Measurements from ENCODE around the gene POLR1A. TPM values are rescaled to one million over a fixed set of nuclear protein-coding genes. Genes with fewer than 3 reads are reported as not detected.
A peak's percentile ranks its signal among the peaks of the same experiment; 100 is the strongest.

Gene POLR1A
- total RNA-seq, 1 experiment from 2014 or later: 47.5 TPM

- TF ChIP-seq NR1H2 (CRISPR knock-in tag; IDR thresholded peaks at IDR 0.05): no peak
- H3K27me3 Mint-ChIP-seq (ENCODE audit: low read depth): no peaks in the 10 kb centered on the region
- no peak overlapping the region for H3K27ac Mint-ChIP-seq
- DNase-seq (ENCODE audit: low spot score) (no peak), ATAC-seq (no peak)
- H3K9me3 Mint-ChIP-seq: no peaks in the 10 kb centered on the region
- ChIA-PET POLR2A (no interaction called here), CTCF (interaction anchor here (1.4 kb wide), 1 partner anchor 308 kb away, joined by 3 read pairs; no protein-coding TSS in a partner anchor)
- peaks cover 20% of the 10 kb centered on the region for H3K4me1 Mint-ChIP-seq
- no peak overlapping the region for H3K4me3 Mint-ChIP-seq
- H3K36me3 Mint-ChIP-seq: peaks cover 94% of the 10 kb centered on the region
These were observed 30.0 kb upstream of the POLR1A start for GRCh38 chr2:86135653-86136052.

- H3K27ac Mint-ChIP-seq: peak overlapping the region; percentile 63; the same call in 1 of the 2 replicates
- H3K27me3 Mint-ChIP-seq (ENCODE audit: low read depth): no peaks in the 10 kb centered on the region
- TF ChIP-seq FOXP4 (CRISPR knock-in tag; IDR thresholded peaks at IDR 0.05) (no peak), NR3C1 (CRISPR knock-in tag; conservative IDR thresholded peaks at IDR 0.05; ENCODE audit: low read depth) (no peak), NFATC4 (CRISPR knock-in tag; IDR thresholded peaks at IDR 0.05) (no peak), ZNF232 (CRISPR knock-in tag; IDR thresholded peaks at IDR 0.05) (no peak), ZNF532 (CRISPR knock-in tag; IDR thresholded peaks at IDR 0.05; ENCODE audit: borderline replicate concordance) (no peak), ZSCAN18 (CRISPR knock-in tag; IDR thresholded peaks at IDR 0.05) (no peak), FOXJ3 (CRISPR knock-in tag; IDR thresholded peaks at IDR 0.05; ENCODE audit: borderline replicate concordance) (no peak), CREM (CRISPR knock-in tag; IDR thresholded peaks at IDR 0.05) (no peak), FOXP1 (CRISPR knock-in tag; IDR thresholded peaks at IDR 0.05; ENCODE audit: borderline replicate concordance) (no peak), E2F1 (CRISPR knock-in tag; IDR thresholded peaks at IDR 0.05) (no peak), ZNF416 (CRISPR knock-in tag; IDR thresholded peaks at IDR 0.05) (no peak), ERG (CRISPR knock-in tag; IDR thresholded peaks at IDR 0.05) (no peak), JUN (CRISPR knock-in tag; IDR thresholded peaks at IDR 0.05) (no peak)
- CTCF ChIA-PET: interaction anchor here (1.1 to 1.3 kb wide), 2 partner anchors 47 to 497 kb away, joined by 4 read pairs; no protein-coding TSS in a partner anchor
- peaks cover 96% of the 10 kb centered on the region for H3K36me3 Mint-ChIP-seq
- peaks cover 20% of the 10 kb centered on the region for H3K4me1 Mint-ChIP-seq
- H3K4me3 Mint-ChIP-seq: no peak overlapping the region
- ATAC-seq: peak; percentile 85
- H3K9me3 Mint-ChIP-seq: no peaks in the 10 kb centered on the region
- no peak for DNase-seq (ENCODE audit: low spot score)
- POLR2A ChIA-PET: interaction anchor here (0.7 kb wide), 1 partner anchor 10 kb away, joined by 4 read pairs; no protein-coding TSS in a partner anchor
These were observed 29.0 kb upstream of the POLR1A start for GRCh38 chr2:86134709-86135108.
